Measurements from ENCODE around the gene JMJD8.

- no peak for TF ChIP-seq POLR2AphosphoS5 (IDR thresholded peaks at IDR 0.05)
- no peak for TF ChIP-seq POLR2A (IDR thresholded peaks at IDR 0.05)
Observed at GRCh38 chr16:686459-687260, 2.5 kb upstream of the JMJD8 start.
